IPS-20b (cell line): ENCODE results near the gene ETV1.

Experiments used
- H3K27ac ChIP-seq: one replicate; pipeline ENCODE4 v1.5.1; 2013; ENCODE audit warnings: low read length
- H3K27me3 ChIP-seq: 2 replicates; pipeline ENCODE4 v1.6.1; 2013; ENCODE audit warnings: mild to moderate bottlenecking, low read length, inconsistent platforms; ENCODE audit not compliant: insufficient read depth
- H3K36me3 ChIP-seq: 2 replicates; pipeline ENCODE4 v1.6.1; 2013; ENCODE audit warnings: low read depth, mild to moderate bottlenecking, inconsistent platforms, low read length, moderate library complexity; ENCODE audit not compliant: insufficient read depth
- H3K4me1 ChIP-seq: 2 replicates; pipeline ENCODE4 v1.6.1; 2013; ENCODE audit warnings: mild to moderate bottlenecking, control low read depth, inconsistent platforms, low read length, moderate library complexity; ENCODE audit not compliant: insufficient read depth
- H3K4me3 ChIP-seq: 2 replicates; pipeline ENCODE4 v1.5.1; 2013; ENCODE audit warnings: mild to moderate bottlenecking, low read length, inconsistent platforms
- H3K9ac ChIP-seq: 2 replicates; pipeline ENCODE4 v1.6.1; 2013; ENCODE audit warnings: low read depth, mild to moderate bottlenecking, inconsistent platforms, low read length, moderate library complexity
- H3K9me3 ChIP-seq: 2 replicates; pipeline ENCODE4 v1.6.1; 2013; ENCODE audit warnings: mild to moderate bottlenecking, low read depth, low read length, inconsistent platforms; ENCODE audit not compliant: insufficient read depth

ETV1 gene

DNA sequence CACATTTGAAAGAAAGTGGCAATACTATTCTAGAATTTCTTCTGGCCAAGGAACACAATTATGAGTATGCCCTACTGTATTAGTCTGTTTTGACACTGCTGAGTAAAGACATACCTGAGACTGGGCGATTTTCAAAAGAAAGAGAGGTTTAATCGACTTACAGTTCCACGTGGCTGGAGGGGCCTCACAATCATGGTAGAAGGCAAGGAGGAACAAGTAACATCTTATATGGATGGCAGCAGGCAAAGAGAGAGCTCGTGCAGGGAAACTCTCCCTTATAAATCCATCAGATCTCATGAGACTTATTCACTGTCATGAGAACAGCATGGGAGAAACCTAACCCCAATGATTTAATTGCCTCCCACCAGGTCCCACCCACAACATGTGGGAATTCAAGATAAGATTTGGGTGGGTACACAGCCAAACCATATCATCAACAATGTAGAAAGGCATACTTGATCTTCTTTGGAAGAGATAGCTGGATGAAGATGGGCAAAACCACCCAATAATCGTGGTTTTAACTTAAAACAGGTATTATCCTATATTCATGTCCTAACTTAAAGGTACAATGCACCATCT lies 113.9 kb downstream of the ETV1 start:
- H3K4me1 ChIP-seq = no peaks in the 10 kb centered on the region
- no peaks in the 10 kb centered on the region for H3K27me3 ChIP-seq

DNA sequence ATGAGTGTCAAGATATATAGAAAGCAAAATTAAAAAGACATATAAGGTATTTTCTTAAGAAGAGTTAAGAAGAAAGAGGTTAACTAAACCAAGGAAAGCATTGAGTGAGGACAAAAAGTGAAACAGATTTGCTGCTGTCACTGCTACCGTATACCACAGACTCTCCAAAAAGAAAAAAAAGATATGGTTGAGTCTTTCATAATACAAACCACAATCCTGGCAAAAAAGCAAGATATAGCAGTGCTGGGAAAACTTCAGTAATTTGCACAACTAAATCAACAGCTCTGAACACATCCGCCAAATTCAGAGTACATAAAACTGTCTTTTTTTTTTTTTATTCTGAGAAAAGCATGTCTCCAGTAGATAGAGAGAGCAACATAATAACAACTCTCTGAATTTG lies 114.7 kb downstream of the ETV1 start:
- H3K9ac ChIP-seq = no peak overlapping the region
- H3K36me3 ChIP-seq = no peaks in the 10 kb centered on the region
- no peaks in the 10 kb centered on the region for H3K9me3 ChIP-seq
- H3K4me1 ChIP-seq = no peaks in the 10 kb centered on the region
- H3K27ac ChIP-seq = no peak overlapping the region
- no peak overlapping the region for H3K4me3 ChIP-seq
- no peaks in the 10 kb centered on the region for H3K27me3 ChIP-seq

More for the DNA sequence above, 113.9 kb downstream of the ETV1 start:
- no peak overlapping the region for H3K4me3 ChIP-seq
- H3K9ac ChIP-seq = no peak overlapping the region
- H3K27ac ChIP-seq = no peak overlapping the region
- no peaks in the 10 kb centered on the region for H3K36me3 ChIP-seq
- H3K9me3 ChIP-seq = no peaks in the 10 kb centered on the region

DNA sequence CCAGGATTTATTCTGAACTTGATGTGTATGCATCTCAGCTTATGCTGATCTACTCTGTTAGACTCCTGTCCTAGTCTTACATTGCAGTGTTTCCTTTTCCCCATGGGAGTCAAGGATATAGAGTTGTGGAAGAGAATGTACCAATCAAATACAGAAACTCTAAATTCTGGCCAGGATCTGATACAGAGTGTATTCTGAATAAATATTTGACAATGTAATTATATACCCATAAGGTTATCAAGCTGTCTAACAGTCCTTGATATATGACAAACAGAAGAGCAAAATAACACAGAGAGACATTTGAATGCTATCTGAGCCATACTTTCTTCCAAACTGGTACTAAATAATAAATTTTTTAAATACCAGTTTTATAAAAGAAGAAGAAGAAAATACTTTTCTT lies 116.8 kb downstream of the ETV1 start:
- Histone ChIP-seq H3K36me3 (no peaks in the 10 kb centered on the region), H3K9ac (no peak overlapping the region), H3K27me3 (no peaks in the 10 kb centered on the region), H3K27ac (no peak overlapping the region), H3K4me3 (no peak overlapping the region), H3K9me3 (no peaks in the 10 kb centered on the region), H3K4me1 (no peaks in the 10 kb centered on the region)

DNA sequence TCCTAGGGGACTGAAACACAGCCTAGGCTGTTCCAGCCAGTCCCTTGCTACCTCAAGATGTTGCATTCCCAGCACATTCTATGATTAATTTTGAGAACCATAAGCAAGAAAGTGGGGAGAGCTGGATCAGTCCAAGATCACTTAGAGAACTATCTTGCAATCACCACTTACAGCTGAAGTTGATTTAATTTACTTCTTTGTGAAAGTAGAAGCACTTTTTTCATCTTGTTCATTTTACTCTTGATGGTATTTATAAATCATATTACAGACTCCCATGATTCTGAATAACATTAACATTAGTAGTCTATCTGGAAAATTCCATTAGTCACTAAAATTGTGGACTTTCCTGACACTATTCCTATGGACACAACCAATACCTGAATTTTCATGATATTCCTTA lies 118.5 kb downstream of the ETV1 start:
- Histone ChIP-seq H3K9me3 (no peaks in the 10 kb centered on the region), H3K36me3 (no peaks in the 10 kb centered on the region), H3K9ac (no peak overlapping the region), H3K27ac (no peak overlapping the region), H3K27me3 (no peaks in the 10 kb centered on the region), H3K4me3 (no peak overlapping the region), H3K4me1 (no peaks in the 10 kb centered on the region)

DNA sequence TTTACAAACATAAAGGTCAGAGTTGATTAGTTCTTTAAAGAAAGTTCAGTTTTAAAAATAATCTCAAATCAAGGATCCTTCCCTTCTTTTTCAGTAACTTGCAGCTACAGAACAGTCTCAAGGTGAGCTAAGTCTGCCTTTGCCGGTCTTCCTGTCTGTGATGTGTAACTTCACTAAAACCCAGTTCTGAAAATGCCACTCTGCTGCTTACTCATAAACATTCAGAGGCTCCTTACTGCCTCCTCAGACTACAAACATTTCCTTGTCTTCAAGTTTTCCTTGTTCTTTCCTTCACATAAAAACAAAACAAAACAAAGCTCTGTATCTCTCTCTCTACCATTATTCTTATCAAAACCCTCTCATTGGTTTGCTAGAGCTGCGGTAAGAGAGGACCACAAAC lies 128.7 kb downstream of the ETV1 start:
- Histone ChIP-seq H3K4me3 (no peak overlapping the region), H3K9ac (no peak overlapping the region), H3K27me3 (no peaks in the 10 kb centered on the region), H3K9me3 (no peaks in the 10 kb centered on the region), H3K4me1 (no peaks in the 10 kb centered on the region), H3K27ac (no peak overlapping the region), H3K36me3 (no peaks in the 10 kb centered on the region)

DNA sequence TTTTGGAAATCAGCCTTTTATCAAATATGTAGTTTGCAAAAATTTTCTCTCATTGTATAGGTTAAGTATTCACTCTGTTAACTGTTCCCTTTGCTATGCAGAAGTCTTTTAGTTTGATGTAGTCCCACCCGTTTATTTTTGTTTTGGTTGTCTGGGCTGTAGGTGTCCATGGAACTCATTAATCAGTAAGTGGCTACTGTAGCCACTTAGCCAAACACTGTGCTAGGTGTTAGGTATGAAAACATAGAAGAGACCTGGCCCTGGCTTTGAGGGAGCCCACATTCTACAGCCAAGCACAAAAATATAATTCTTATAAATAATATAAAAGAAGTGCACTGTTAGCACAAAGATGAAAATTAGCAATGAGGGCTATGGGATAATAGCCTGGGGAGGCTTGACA lies 133.5 kb downstream of the ETV1 start:
- H3K27me3 ChIP-seq = no peaks in the 10 kb centered on the region
- H3K9me3 ChIP-seq = no peaks in the 10 kb centered on the region
- no peak overlapping the region for H3K27ac ChIP-seq
- H3K36me3 ChIP-seq = no peaks in the 10 kb centered on the region
- H3K4me3 ChIP-seq = no peak overlapping the region
- no peak overlapping the region for H3K9ac ChIP-seq
- H3K4me1 ChIP-seq = peaks cover 8% of the 10 kb centered on the region; the same call in 1 of the 2 replicates

DNA sequence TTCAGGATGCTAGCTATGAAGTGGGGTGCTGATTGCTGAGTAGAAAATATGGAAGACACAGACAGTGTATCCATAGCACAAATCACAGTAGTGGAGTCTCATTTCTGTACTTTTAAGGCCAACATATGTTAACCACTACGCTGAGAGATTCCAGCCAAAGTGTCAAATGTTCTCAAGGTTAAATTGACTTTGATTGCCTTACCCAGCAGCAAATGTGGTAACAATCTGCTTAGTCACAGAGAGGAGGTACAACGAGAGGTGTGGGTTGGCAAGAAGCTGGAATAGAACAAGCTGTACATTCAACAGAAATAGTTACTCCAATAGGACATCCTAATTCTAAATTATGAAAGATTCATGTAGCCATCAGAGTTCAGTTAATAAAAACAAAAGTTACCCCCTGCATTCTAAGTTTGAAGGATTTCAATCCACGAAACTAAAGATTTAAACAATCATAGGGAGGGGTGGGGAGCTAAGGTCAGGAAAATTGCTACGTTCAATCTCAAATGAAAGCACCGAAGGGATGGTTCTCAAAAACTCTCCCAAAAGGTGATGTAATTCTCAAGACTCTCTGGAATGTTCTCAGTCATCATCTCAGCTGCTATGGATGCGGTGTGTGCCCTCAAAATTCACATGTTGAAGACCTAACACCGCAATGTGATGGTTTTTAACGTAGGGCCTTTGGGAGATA lies 137.0 kb downstream of the ETV1 start:
- no peaks in the 10 kb centered on the region for H3K36me3 ChIP-seq
- peaks cover 18% of the 10 kb centered on the region for H3K4me1 ChIP-seq
- H3K9ac ChIP-seq = no peak overlapping the region
- no peak overlapping the region for H3K4me3 ChIP-seq
- H3K27me3 ChIP-seq = no peaks in the 10 kb centered on the region
- H3K27ac ChIP-seq = no peak overlapping the region
- H3K9me3 ChIP-seq = no peaks in the 10 kb centered on the region

DNA sequence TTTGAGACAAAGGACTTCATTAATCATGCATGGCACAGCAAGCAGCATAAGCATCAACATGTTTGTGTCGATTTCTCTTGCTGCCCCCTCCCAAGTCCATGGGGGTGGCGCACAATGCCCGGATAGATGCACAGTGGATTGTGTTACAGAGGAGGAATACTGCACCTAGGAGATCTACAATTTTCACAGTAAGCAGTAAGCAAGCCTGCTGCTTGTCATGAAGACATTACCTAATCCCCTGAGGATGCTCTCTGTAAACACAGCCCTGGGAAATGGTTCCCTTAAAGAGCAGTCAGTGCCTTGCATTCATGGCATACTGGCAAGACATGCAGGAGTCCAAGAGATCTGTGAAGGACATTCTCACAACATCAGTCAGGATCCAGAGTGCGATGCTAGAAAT lies 137.7 kb downstream of the ETV1 start:
- Histone ChIP-seq H3K4me3 (no peak overlapping the region), H3K9ac (no peak overlapping the region)

DNA sequence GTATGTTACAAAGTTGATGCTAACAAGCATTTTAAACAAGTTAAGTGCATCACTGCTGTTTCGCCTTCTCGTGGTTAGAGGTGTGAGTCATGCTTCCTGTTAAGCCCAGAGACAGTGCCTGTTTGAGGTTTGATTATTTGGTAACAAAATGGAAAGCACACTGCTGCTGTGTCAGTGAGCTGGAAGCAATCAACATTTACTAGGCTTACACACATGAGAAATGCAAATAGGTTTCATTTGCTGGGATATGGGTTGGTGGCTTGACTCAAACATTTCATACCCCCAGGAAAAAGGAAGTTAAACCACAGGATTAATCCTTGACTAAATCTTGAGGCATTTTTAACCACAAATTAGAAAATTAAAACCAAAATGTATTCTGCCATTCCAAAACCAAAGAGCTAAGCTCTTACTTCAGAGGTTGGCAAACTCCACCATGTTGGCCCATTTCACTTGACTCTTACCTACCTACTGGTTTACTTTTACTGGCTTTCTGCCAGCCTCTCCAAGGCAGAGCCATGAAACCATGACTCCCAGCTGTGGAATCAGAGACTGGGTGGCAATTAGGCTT lies 139.2 kb downstream of the ETV1 start:
- H3K27ac ChIP-seq = no peak overlapping the region
- no peak overlapping the region for H3K4me3 ChIP-seq
- no peak overlapping the region for H3K9ac ChIP-seq
- H3K27me3 ChIP-seq = no peaks in the 10 kb centered on the region
- no peaks in the 10 kb centered on the region for H3K36me3 ChIP-seq
- H3K4me1 ChIP-seq = peaks cover 18% of the 10 kb centered on the region
- no peaks in the 10 kb centered on the region for H3K9me3 ChIP-seq

More for the DNA sequence above, 137.7 kb downstream of the ETV1 start:
- Histone ChIP-seq H3K36me3 (no peaks in the 10 kb centered on the region), H3K9me3 (no peaks in the 10 kb centered on the region), H3K27me3 (no peaks in the 10 kb centered on the region), H3K4me1 (peaks cover 18% of the 10 kb centered on the region), H3K27ac (no peak overlapping the region)

DNA sequence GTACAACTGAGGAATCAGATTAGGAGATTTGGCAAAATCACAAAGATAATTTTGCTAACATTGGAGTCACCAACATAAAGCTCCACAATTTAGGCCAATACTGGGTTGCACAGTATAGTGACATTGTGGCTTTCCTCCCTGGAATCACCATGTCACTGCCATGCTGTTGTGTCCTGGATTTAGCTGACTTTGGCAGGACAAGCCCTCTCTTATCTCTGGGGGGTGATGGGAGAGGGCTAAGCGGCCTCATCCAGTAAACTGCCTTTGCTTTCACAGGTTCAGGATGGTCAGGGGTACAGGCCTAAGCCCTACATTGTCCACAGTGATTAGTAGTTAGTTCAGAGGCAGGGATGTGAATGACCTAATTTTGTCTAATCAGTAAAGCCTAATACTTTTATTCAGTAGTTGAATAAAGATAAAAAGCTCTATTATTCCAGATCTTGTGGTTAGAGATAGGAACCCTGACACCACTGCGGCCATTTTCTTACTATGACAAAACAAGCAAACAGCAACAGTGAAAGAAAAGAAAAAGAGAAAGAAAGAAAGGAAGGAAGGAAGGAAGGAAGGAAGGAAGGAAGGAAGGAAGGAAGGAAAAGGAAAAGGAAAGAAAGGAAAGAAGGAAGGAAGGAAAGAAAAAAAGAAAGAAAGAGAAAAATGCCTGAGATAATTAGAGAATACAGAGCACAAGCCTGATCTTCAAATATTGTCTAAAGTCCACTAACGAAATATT lies 140.1 kb downstream of the ETV1 start:
- Histone ChIP-seq H3K4me1 (peaks cover 18% of the 10 kb centered on the region), H3K9ac (no peak overlapping the region), H3K4me3 (no peak overlapping the region), H3K36me3 (no peaks in the 10 kb centered on the region), H3K9me3 (no peaks in the 10 kb centered on the region), H3K27ac (no peak overlapping the region), H3K27me3 (no peaks in the 10 kb centered on the region)

DNA sequence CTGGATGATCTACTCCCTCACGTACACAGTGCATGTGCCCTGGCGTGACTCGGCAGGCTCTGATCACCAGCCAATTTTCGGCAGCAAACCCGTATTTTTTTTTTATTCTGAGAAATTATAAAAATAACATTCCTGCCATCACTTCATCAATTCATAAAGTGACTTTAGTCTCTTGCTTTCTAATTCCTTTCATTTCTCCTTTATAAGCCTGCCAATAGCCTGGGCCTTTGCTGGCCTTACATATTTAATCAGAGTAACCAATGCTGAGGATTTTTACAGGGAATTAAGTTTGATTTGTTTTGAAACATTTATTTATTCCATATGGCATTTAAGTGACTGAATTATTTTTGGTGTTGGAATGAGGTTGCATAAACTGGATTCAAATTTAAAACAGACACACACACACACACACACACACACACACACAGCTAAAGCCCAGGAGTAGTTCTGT lies 140.8 kb downstream of the ETV1 start:
- Histone ChIP-seq H3K27ac (no peak overlapping the region), H3K9ac (no peak overlapping the region), H3K9me3 (no peaks in the 10 kb centered on the region), H3K36me3 (no peaks in the 10 kb centered on the region), H3K4me3 (no peak overlapping the region), H3K4me1 (peaks cover 18% of the 10 kb centered on the region), H3K27me3 (no peaks in the 10 kb centered on the region)

DNA sequence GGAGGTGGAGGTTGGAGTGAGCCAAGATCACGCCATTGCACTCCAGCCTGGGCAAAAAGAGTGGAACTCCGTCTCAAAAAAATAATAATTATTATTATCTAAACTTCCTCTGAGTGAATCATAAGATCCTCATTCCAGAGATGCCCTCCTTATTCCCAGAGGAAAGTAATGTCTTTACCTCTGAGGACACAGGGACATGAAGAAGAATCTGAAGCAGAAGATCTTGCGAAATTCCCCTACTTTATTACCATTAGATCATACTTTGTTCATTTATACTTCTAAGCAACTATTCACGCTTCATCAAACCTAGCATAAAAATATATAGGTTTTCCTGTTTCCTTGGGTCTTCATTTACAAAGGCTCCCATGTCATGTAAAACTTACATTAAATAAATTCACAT lies 143.1 kb downstream of the ETV1 start:
- H3K27me3 ChIP-seq = no peaks in the 10 kb centered on the region
- H3K27ac ChIP-seq = no peak overlapping the region
- no peak overlapping the region for H3K9ac ChIP-seq
- no peaks in the 10 kb centered on the region for H3K9me3 ChIP-seq
- H3K36me3 ChIP-seq = no peaks in the 10 kb centered on the region
- no peak overlapping the region for H3K4me3 ChIP-seq
- H3K4me1 ChIP-seq = peaks cover 12% of the 10 kb centered on the region
